ENCODE measurements around the gene ATP6V0A4. TPM values are rescaled to one million over a fixed set of nuclear protein-coding genes. Genes with fewer than 3 reads are reported as not detected.
"Not testable (repeated sequence)": the region's sequence is repeated elsewhere in the genome, so short reads cannot be mapped to it uniquely, and the experiment has no call there.

ATP6V0A4 gene
- total RNA-seq, 1 donor = under 0.01 TPM

DNA sequence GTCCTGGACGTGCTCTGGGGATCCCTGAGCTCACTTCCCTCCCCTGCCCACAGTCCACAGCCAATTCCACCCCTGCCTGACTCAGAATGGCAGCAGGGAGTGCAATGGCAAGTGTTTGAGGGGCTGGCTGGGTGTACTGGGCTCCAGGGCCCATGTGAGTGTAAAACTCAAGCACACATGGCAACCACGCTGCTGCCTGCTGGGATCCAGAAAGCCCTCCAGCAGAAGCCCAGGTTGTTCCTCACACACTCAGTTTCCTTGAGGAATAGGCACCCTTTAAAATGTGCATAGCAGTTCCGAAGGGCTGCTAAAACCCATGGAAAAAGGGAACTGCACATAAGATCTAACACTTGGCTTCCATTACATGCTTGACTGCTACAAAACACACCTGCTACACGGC, 11.3 kb upstream of the ATP6V0A4 start:
- H3K4me3 ChIP-seq (ENCODE audit: low read depth, low read length) = no peak overlapping the region
- no peak for DNase-seq (ENCODE audit: low read depth)
- TF ChIP-seq, protein P1, sequence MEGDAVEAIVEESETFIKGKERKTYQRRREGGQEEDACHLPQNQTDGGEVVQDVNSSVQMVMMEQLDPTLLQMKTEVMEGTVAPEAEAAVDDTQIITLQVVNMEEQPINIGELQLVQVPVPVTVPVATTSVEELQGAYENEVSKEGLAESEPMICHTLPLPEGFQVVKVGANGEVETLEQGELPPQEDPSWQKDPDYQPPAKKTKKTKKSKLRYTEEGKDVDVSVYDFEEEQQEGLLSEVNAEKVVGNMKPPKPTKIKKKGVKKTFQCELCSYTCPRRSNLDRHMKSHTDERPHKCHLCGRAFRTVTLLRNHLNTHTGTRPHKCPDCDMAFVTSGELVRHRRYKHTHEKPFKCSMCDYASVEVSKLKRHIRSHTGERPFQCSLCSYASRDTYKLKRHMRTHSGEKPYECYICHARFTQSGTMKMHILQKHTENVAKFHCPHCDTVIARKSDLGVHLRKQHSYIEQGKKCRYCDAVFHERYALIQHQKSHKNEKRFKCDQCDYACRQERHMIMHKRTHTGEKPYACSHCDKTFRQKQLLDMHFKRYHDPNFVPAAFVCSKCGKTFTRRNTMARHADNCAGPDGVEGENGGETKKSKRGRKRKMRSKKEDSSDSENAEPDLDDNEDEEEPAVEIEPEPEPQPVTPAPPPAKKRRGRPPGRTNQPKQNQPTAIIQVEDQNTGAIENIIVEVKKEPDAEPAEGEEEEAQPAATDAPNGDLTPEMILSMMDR (IDR thresholded peaks at IDR 0.05; ENCODE audit: insufficient read depth, low read depth, low read length) = no peak

DNA sequence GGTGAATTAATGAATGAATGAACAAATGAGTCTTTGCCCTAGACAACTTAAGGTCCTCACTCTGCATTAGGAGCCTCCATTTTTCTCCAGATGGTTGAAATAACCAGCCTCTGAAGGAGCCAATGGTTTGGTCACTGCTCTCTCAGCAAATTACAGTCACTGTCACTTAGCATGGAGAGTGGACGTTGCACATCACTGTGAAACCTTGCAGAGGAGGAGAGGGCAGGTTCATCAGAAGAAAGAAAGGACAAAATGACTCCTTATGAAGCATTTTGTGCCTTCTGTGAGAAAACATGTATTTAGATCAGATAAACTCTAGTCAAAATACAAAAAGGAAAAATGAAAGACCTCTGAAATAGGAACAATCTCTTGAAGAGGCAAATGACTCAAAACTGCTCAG, 6.6 kb upstream of the ATP6V0A4 start:
- no peak for DNase-seq (ENCODE audit: low read depth)
- no peak overlapping the region for H3K4me3 ChIP-seq (ENCODE audit: low read depth, low read length)
- TF ChIP-seq, protein P1 (IDR thresholded peaks at IDR 0.05; ENCODE audit: insufficient read depth, low read depth, low read length) = no peak

DNA sequence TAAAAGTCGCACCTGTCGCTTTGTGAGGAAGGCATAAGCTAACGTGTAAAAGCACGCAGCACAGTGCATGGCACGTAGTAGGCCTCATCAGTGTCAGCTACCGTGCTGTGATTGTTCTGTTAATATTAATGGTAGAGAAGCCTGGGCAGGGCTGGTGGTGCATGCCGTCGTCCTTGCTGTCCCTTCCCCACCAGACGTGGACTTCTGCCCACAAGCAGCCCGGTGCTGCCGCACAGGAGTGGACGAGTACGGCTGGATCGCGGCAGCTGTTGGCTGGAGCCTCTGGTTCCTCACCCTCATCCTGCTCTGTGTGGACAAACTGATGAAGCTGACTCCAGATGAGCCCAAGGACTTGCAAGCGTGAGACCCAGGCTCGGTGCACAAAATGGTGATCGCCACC, 4.7 kb upstream of the ATP6V0A4 start:
- no peak for DNase-seq (ENCODE audit: low read depth)
- no peak overlapping the region for H3K4me3 ChIP-seq (ENCODE audit: low read depth, low read length)
- TF ChIP-seq, protein P1 (IDR thresholded peaks at IDR 0.05; ENCODE audit: insufficient read depth, low read depth, low read length) = no peak

DNA sequence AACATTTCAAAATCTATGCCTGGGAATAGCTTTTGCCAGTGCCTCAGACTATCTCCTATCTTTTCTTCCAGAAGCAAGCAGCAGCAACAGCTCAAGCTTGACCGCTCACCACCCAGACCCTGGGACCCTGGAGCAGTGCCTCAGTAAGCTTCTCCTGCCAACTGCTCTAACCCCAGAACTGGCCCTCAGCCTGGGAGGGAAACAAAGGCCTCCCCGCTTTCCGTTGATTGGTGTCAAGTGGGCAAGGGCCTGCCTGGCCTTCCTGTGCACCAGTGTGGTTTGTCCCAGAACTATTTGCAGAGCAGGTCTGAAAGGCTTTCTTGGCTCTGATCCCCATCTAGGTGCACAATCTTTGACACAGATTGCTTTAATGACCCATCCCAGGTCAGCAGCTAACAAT, 3.3 kb upstream of the ATP6V0A4 start:
- DNase-seq (ENCODE audit: low read depth) = no peak
- TF ChIP-seq, protein P1 (IDR thresholded peaks at IDR 0.05; ENCODE audit: insufficient read depth, low read depth, low read length) = no peak
- no peak overlapping the region for H3K4me3 ChIP-seq (ENCODE audit: low read depth, low read length)

DNA sequence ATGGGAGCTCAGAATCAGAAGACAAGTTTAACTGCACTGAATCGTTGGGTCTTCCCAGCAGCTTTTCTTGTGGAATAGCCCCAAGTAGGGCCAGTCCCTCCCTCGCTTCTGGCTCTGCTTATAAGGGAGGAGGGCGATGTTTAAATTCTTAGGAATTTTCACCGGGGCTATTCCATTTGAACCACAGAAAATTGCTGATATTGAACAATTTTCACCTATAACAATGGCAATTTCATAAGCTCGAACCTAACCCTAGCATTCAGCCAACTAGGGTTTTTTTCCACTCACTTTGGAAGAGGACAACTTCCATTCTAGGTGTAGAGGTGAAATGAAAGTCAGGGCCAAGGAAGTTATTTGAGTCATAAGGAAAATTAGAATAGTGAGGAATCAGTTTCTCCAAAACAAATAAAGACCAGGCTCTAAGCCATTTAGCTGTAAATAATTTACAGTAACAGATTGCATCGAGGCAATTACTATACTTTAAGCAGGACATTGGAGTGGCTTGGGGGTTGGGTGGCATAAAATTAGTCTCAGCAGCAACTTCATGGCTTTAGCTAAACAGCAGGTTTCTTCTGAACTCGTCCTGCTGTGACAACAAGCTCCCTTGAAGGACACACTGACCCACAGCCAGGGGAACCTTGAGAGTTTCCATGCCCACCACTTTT, 1.5 kb upstream of the ATP6V0A4 start:
- H3K4me3 ChIP-seq (ENCODE audit: low read depth, low read length) = no peak overlapping the region
- no peak for DNase-seq (ENCODE audit: low read depth)
- TF ChIP-seq, protein P1 (IDR thresholded peaks at IDR 0.05; ENCODE audit: insufficient read depth, low read depth, low read length) = no peak

DNA sequence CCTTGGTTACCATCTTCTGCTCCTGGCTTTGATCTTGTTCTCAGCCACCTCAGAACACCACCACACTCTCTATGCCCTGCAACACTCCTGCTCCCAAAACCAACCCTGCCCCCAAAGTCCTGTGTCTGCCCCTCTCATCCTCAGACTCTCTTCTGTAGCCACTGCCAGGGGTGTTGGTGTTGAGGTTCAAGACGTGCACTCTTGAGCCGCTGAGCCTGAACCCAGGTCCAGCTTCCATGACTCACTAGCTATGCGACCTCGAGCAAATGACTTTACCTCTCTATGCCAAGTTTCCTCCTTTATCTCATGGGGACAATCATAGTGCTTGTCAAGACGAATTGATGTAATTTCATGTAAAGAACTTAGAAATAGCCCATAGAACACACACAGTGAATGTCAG, 840 bp upstream of the ATP6V0A4 start:
- H3K4me3 ChIP-seq (ENCODE audit: low read depth, low read length) = no peak overlapping the region
- no peak for DNase-seq (ENCODE audit: low read depth)

DNA sequence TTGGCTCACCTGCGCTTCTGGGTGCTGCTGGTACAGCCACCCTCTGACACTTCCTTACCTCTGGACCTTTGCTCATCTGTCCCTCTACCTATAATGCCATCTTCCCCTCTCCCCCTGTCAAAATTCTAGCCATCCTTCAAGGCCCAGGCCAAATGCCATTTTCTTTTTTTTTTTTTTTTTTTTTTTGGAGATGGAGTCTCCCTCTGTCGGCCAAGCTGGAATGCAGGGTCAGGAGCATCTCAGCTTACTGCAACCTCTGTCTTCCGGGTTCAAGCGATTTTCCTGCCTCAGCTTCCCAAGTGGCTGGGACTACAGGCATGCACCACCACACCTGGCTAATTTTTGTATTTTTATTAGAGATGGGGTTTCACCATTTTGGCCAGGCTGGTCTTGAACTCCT, 950 bp downstream of the ATP6V0A4 start:
- not testable (repeated sequence) for DNase-seq (ENCODE audit: low read depth); H3K4me3 ChIP-seq (ENCODE audit: low read depth, low read length)

More for the DNA sequence above, 840 bp upstream of the ATP6V0A4 start:
- TF ChIP-seq, protein P1 (IDR thresholded peaks at IDR 0.05; ENCODE audit: insufficient read depth, low read depth, low read length) = no peak
